Mesendoderm (in vitro differentiated cells): ENCODE results near the gene SLC35A4.

Experiments
- DNase-seq: peaks from one replicate; pipeline ENCODE4 v3.0.0; 2013
- H2AK5ac ChIP-seq: 2 replicates; pipeline ENCODE4 v1.6.1; 2013; ENCODE audit warnings: low read length, inconsistent platforms
- H2BK120ac ChIP-seq: 2 replicates; pipeline ENCODE4 v1.6.1; 2013; ENCODE audit warnings: low read depth, mild to moderate bottlenecking, low read length, moderate library complexity, mixed read lengths
- H2BK15ac ChIP-seq: replicated peaks from 2 replicates; pipeline ENCODE4 v1.6.1; 2013; ENCODE audit warnings: low read depth, mild to moderate bottlenecking, moderate library complexity
- H2BK5ac ChIP-seq: 2 replicates; pipeline ENCODE4 v1.6.1; 2013; ENCODE audit warnings: low read length, inconsistent platforms
- H3K18ac ChIP-seq: 2 replicates; pipeline ENCODE4 v1.6.1; 2013; ENCODE audit warnings: mild to moderate bottlenecking, low read length, mixed read lengths
- H3K23ac ChIP-seq: one replicate; pipeline ENCODE4 v1.6.1; 2013; ENCODE audit warnings: low read length
- H3K27ac ChIP-seq: 2 replicates; pipeline ENCODE4 v1.5.1; 2013; ENCODE audit warnings: low read depth, mild to moderate bottlenecking, inconsistent platforms, low read length, moderate library complexity
- H3K27me3 ChIP-seq: 2 replicates; pipeline ENCODE4 v1.6.1; 2013; ENCODE audit warnings: low read length, control low read depth, mild to moderate bottlenecking, inconsistent platforms; ENCODE audit not compliant: insufficient read depth, poor library complexity
- H3K36me3 ChIP-seq: 2 replicates; pipeline ENCODE4 v1.6.1; 2013; ENCODE audit warnings: low read length, inconsistent platforms; ENCODE audit not compliant: control insufficient read depth, insufficient read depth
- H3K4ac ChIP-seq: one replicate; pipeline ENCODE4 v1.6.1; 2013; ENCODE audit warnings: low read depth, mild to moderate bottlenecking, low read length, moderate library complexity
- H3K4me1 ChIP-seq: 2 replicates; pipeline ENCODE4 v1.6.1; 2013; ENCODE audit warnings: low read depth, low read length, inconsistent platforms; ENCODE audit not compliant: control insufficient read depth
- H3K4me2 ChIP-seq: 2 replicates; pipeline ENCODE4 v1.6.1; 2013; ENCODE audit warnings: low read length
- H3K4me3 ChIP-seq: 2 replicates; pipeline ENCODE4 v1.5.1; 2013; ENCODE audit warnings: mild to moderate bottlenecking, low read length
- H3K56ac ChIP-seq: one replicate; pipeline ENCODE4 v1.6.1; 2013; ENCODE audit warnings: low read length
- H3K79me1 ChIP-seq: 2 replicates; pipeline ENCODE4 v1.6.1; 2013; ENCODE audit warnings: low read length, inconsistent platforms
- H3K79me2 ChIP-seq: 2 replicates; pipeline ENCODE4 v1.6.1; 2013; ENCODE audit warnings: mild to moderate bottlenecking, low read length; ENCODE audit not compliant: control insufficient read depth, insufficient read depth
- H3K9ac ChIP-seq: 2 replicates; pipeline ENCODE4 v1.6.1; 2013; ENCODE audit warnings: low read length, inconsistent platforms
- H4K5ac ChIP-seq: one replicate; pipeline ENCODE4 v1.6.1; 2013; ENCODE audit warnings: low read length
- H4K8ac ChIP-seq: one replicate; pipeline ENCODE4 v1.6.1; 2013; ENCODE audit warnings: low read depth, mild to moderate bottlenecking, control low read depth, low read length, moderate library complexity
- WGBS: extraction: QIAGEN DNeasy Blood & Tissue Kit; methylation state at CpG from one replicate; pipeline ENCODE4 v1.1.7; 2013; ENCODE audit warnings: low lambda C conversion rate, missing lambda C conversion rate; ENCODE audit not compliant: insufficient coverage; ENCODE audit errors: extremely low coverage; 5-methylcytosine and 5-hydroxymethylcytosine counted together

SLC35A4 gene

GRCh38 chr5:140566665-140567064 is 2.0 kb downstream of the SLC35A4 start:
- H3K18ac ChIP-seq: no peak overlapping the region
- no peaks in the 10 kb centered on the region for H3K27me3 ChIP-seq
- no peak overlapping the region for H2BK120ac ChIP-seq
- no peak overlapping the region for H3K23ac ChIP-seq
- no peak overlapping the region for H3K4me2 ChIP-seq
- no peak overlapping the region for H4K8ac ChIP-seq
- H3K9ac ChIP-seq: no peak overlapping the region
- H3K56ac ChIP-seq: no peak overlapping the region
- peaks cover 3% of the 10 kb centered on the region for H3K36me3 ChIP-seq
- H3K4ac ChIP-seq: no peak overlapping the region
- H3K27ac ChIP-seq: no peak overlapping the region
- no peak overlapping the region for H2AK5ac ChIP-seq
- no peak overlapping the region for H2BK5ac ChIP-seq
- no peak for DNase-seq
- no peak overlapping the region for H2BK15ac ChIP-seq
- peaks cover 5% of the 10 kb centered on the region for H3K79me2 ChIP-seq
- no CpG with 5 or more reads among the region's 5 CpGs for WGBS
- no peak overlapping the region for H4K5ac ChIP-seq
- no peak overlapping the region for H3K4me3 ChIP-seq
- H3K79me1 ChIP-seq: peaks cover 12% of the 10 kb centered on the region
- peaks cover 14% of the 10 kb centered on the region for H3K4me1 ChIP-seq

GRCh38 chr5:140567136-140567818 is 2.6 kb downstream of the SLC35A4 start:
- no peak overlapping the region for H4K5ac ChIP-seq
- H2AK5ac ChIP-seq: no peak overlapping the region
- H3K4me3 ChIP-seq: no peak overlapping the region
- no peak overlapping the region for H3K4ac ChIP-seq
- no peak overlapping the region for H2BK120ac ChIP-seq
- no peak overlapping the region for H3K23ac ChIP-seq
- H3K36me3 ChIP-seq: peaks cover 3% of the 10 kb centered on the region
- H3K79me1 ChIP-seq: peaks cover 12% of the 10 kb centered on the region
- H2BK15ac ChIP-seq: no peak overlapping the region
- H3K27me3 ChIP-seq: no peaks in the 10 kb centered on the region
- H4K8ac ChIP-seq: no peak overlapping the region
- no CpG with 5 or more reads among the region's 22 CpGs for WGBS
- DNase-seq: no peak
- no peak overlapping the region for H3K27ac ChIP-seq
- no peak overlapping the region for H3K4me2 ChIP-seq
- no peak overlapping the region for H3K9ac ChIP-seq
- peaks cover 14% of the 10 kb centered on the region for H3K4me1 ChIP-seq
- no peak overlapping the region for H2BK5ac ChIP-seq
- H3K79me2 ChIP-seq: peaks cover 5% of the 10 kb centered on the region
- H3K18ac ChIP-seq: no peak overlapping the region
- no peak overlapping the region for H3K56ac ChIP-seq

- Histone ChIP-seq H3K36me3 (peaks cover 3% of the 10 kb centered on the region), H3K4ac (no peak overlapping the region), H3K4me1 (peaks cover 14% of the 10 kb centered on the region), H3K9ac (no peak overlapping the region), H3K79me2 (peaks cover 5% of the 10 kb centered on the region), H3K4me2 (no peak overlapping the region), H2BK120ac (no peak overlapping the region), H3K56ac (no peak overlapping the region), H3K27me3 (no peaks in the 10 kb centered on the region), H2AK5ac (no peak overlapping the region), H3K23ac (no peak overlapping the region), H3K79me1 (peaks cover 12% of the 10 kb centered on the region), H3K18ac (no peak overlapping the region), H3K27ac (no peak overlapping the region), H2BK5ac (no peak overlapping the region), H3K4me3 (no peak overlapping the region), H2BK15ac (no peak overlapping the region), H4K5ac (no peak overlapping the region), H4K8ac (no peak overlapping the region)
- DNase-seq: no peak
- no CpG with 5 or more reads among the region's 13 CpGs for WGBS
Measured at GRCh38 chr5:140567871-140568270, 3.2 kb downstream of the SLC35A4 start.

GRCh38 chr5:140568443-140569063 is 3.9 kb downstream of the SLC35A4 start:
- no peak for DNase-seq
- Histone ChIP-seq H2BK120ac (no peak overlapping the region), H4K8ac (no peak overlapping the region), H3K9ac (no peak overlapping the region), H3K4ac (no peak overlapping the region), H3K56ac (no peak overlapping the region), H3K4me3 (no peak overlapping the region), H3K79me1 (peaks cover 12% of the 10 kb centered on the region), H4K5ac (no peak overlapping the region), H3K36me3 (peaks cover 3% of the 10 kb centered on the region), H2BK15ac (no peak overlapping the region), H3K4me2 (no peak overlapping the region), H3K79me2 (peaks cover 5% of the 10 kb centered on the region), H2AK5ac (no peak overlapping the region), H3K27ac (no peak overlapping the region), H3K18ac (no peak overlapping the region), H3K4me1 (peaks cover 12% of the 10 kb centered on the region), H3K23ac (no peak overlapping the region), H2BK5ac (no peak overlapping the region), H3K27me3 (no peaks in the 10 kb centered on the region)
- no CpG with 5 or more reads among the region's 2 CpGs for WGBS

GRCh38 chr5:140569197-140569596 is 4.6 kb downstream of the SLC35A4 start:
- Histone ChIP-seq H3K4me2 (no peak overlapping the region), H2BK15ac (no peak overlapping the region), H2BK5ac (no peak overlapping the region), H2AK5ac (no peak overlapping the region), H3K79me1 (peaks cover 12% of the 10 kb centered on the region), H2BK120ac (no peak overlapping the region), H3K4me1 (peaks cover 12% of the 10 kb centered on the region), H3K18ac (no peak overlapping the region), H4K5ac (no peak overlapping the region), H3K9ac (no peak overlapping the region), H3K27ac (no peak overlapping the region), H3K23ac (no peak overlapping the region), H3K4me3 (no peak overlapping the region), H3K56ac (no peak overlapping the region), H3K27me3 (no peaks in the 10 kb centered on the region), H4K8ac (no peak overlapping the region), H3K79me2 (peaks cover 5% of the 10 kb centered on the region), H3K4ac (no peak overlapping the region), H3K36me3 (peaks cover 3% of the 10 kb centered on the region)
- DNase-seq: no peak
- whole genome bisulfite sequencing: no CpG with 5 or more reads among the region's 4 CpGs
